Measurements from ENCODE around the gene HLCS.

HLCS gene

DNA sequence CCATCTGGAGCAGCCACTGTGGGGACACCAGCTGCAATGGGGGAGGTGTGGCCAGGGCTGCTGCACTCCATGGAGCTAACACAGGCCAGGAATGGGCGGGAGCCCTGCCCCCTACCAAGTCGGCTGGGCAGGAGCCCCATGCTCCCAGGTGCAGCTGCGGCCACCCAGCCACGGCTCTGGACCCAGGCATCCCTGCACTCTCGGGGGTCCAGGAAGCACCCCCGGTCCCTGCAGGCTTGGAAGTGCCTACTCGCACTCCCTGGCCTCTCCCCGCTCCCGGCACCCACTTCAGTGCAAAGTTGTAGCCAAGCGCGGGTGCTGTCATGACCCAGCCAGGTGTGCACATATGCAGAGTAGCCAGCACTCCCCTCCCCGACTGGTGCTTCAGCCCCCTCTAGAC, 91.8 kb downstream of the HLCS start:
- no peak for DNase-seq

DNA sequence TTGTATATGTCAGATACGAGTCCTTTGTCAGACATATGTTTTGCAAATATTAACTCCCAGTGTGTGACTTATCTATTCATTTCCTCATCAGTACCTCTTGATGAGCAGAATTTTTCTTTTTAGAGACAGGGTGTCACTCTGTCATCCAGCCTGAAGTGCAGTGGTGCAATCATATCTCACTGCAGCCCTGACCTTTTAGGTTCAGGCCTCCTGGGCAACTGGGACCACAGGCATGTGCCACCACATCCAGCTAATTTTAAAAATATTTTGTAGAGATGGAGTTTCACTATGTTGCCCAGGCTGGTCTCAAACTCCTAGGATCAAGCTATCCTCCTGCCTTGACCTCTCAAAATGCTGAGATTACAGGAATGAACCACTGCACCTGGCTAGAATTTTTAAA, 93.0 kb downstream of the HLCS start:
- DNase-seq: no peak

DNA sequence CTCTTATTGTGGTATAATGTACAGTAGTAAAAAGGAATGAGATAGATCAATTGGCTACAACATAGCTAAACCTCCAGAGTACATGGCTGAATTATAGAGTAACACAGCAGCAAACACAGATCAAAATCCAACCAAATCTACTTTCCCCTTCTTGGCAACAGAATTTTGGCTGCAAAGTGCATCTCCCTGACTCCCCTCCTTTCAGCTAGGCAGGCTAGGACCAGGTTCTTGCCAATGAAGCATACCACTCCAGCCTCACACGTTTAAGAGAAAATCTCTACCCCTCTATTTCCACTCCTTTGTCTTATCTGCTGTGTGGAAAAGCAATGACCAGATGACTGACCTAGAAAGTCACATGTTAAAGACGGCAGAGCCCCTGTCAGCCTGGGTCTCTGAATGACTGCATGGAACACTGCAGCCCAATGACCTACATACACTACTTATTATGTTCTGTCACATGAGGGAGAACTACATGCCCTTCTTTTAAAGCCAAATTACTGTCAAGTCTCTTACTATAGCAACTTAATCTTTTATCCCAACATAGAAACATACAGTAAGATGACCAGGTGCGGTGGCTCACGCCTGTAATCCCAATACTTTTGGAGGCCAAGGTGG, 99.1 kb downstream of the HLCS start:
- no peak for DNase-seq

DNA sequence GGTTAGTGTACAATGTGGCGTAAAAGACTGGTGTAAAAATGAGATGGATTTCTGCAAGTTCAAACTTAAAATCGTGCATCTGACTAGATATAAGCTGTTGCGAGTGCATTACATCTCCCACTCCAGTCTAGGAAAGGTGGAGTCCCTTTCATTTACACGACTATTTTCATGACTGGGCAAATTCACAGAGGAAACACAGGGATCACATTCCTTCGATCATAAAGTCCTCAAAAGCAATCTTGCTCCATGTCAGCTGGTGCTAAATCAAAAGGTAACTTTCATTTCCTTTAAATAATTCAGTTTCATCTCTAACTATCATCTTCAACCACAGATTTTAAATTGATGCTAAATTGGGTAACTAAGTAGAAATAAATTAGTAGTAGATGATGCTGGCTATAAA, 100.0 kb downstream of the HLCS start:
- DNase-seq: no peak

DNA sequence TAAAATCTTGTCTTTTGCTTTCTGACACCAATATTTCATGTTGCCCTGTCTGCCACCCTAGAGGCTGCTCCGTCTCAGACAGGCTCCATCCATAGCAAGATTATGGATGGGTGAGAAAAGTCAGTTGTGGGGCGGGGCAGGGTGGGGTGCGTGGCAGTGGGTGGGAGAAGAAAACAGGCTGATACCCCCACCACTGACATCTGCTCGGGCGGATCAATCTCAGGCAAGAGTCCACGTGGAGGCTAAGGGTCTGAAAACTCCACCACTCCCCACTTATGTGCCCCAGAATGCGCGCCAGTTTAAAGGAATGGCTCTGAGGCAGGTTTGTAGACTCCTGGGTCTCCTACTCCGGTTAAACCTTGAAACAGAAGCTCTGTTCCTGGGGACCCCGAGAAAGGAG, 101.5 kb downstream of the HLCS start:
- DNase-seq: peak; percentile 3

DNA sequence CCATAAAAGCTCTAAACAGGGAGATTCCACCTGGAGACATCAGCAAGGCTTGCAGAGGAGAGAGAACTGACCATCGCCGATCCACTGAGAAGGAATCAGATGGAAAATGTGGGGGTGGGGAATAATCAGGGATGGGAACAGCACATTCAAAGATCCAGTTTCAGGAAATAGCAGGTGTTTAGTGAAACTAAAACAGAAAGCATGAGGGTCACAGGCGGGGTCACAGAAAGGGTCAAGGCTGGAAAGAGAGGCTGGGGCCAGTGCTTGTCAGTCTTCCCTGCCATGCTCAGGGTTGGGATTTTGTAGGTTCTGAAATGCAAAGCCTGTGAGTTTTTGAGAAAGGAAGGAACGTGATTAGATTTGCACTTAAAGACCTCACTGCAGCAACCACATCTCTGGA, 103.2 kb downstream of the HLCS start:
- DNase-seq: no peak

DNA sequence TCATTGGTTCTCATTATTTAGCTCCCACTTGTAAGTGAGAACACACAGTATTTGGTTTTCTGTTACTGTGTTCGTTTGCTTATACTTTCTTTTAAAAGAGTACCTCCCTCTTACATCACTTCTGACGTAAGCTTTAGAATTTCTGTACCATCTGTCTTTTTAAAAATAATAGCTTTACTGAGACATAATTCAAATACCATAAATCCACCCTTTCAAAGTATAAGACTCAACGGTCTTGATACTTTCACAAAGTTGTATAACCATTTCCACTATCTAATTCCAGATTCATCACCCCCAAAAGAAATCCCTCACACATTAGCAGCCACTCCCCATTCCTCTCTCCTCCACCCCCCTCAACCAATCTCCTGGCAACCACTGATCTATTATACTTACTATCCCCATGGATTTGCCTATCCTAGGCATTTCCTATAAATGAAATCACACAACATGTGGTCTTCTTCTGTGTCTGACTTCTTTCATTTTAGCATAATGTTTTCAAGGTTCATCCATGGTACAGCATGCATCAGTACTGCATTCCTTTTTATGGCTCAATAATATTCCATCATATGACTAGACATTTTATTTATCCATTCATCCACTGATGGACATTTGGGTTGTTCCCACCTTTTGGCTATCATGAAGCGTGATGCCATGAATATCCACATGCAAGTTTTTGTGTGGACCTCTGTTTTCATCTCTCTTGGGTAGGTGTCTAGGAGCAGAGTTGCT, 104.7 kb downstream of the HLCS start:
- DNase-seq: no peak

DNA sequence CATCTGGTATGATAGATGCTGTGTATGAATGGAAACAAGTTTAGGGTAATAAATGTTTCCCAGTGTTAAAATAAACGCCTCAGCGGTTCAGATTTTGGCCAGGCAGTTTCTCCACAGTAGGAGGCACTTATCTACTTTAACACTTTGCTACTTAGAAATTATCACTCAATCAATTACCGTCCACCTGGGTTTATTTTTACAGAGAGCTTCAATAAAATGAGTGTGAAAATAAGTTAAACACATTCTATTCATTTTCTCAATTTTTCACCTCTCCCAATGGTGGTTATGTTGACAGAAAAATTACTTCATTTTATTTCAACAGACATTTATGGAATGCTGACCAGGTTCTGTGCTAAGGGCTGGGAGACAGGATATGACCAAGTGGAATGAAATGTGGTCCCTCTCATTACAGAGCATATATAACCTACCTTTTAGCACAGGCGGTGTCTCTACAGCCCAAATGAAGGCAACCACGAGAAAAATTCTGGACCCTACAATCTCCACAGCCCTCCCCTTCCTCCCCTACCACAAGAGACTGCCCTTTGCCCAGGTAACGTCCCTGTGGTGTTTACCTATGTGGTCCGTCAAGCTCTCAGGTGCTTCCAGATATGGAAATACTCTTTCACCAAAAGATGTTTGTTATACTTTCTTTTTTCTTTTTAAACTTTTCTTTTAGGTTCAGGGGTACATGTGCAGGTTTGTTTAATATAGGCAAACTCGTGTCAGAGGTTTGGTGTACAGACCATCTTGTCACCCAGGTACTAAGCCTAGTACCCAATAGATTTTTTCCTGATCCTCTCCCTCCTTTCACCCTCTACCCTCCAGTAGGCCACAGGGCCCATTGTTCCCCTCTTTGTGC, 105.5 kb downstream of the HLCS start:
- peak; percentile 27 for DNase-seq

DNA sequence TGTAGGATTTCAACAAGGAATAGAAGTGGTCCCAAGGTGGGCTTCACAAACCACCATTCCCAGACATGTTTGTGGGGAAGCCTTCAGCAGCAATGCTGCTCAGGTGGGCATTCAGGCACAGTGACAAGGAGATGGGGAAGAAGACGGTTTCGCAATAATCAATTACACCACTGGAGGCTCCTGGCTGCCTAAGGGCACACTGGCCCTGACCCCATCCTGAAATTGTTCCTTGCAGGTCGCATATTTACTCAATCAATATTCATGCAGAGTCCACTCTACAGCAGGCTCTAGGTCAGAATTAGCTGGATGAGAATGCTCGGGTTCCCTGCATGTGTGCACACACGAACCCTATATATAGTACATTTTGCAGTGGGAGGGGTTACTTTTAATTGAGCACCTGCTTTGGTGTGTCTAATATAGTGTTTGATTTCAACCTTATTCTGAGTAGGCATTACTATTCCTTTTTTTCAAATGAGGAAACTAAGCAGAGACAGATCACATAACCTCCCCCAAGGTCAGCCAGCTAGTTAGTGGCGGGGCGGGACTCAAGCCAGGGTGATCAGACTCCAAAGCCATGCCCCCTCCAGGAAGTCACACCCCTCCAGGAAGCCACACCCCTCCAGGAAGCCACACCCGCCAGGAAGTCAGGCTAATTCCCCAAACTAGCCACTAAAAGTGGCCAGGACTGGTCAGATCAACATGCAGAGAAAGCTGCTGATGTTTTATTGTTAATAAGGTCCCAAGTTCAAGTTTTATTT, 106.5 kb downstream of the HLCS start:
- DNase-seq: peak; percentile 92

DNA sequence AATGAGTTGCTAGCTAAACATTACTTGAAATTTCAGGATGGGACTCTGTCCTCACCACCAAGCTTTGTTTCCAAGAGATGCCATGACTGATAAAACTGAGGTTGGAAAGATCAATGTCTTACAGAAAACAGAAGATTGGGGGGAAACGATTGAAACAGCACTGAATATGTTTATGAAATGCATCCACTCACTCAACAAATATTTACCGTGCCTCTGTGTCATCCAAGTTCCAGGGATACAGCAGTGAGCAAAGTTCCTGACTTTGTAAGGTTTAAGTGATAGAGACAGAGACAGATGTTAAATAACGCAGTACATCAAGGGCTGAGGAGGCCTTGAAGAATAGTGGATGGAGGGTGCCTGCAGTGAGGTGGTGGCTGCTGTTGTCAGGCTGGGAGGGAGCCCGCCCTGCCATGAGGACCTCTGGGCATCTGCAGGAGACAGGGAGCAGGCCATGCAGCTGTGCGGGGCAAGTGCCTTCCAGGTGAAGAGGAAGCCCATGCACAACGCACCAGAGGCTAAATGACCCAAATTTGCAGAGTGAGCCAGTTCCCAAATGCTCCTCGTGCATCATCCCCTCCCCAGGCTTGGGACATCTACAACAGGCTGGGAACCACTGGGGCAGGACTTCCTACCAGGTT, 108.0 kb downstream of the HLCS start:
- DNase-seq: no peak

DNA sequence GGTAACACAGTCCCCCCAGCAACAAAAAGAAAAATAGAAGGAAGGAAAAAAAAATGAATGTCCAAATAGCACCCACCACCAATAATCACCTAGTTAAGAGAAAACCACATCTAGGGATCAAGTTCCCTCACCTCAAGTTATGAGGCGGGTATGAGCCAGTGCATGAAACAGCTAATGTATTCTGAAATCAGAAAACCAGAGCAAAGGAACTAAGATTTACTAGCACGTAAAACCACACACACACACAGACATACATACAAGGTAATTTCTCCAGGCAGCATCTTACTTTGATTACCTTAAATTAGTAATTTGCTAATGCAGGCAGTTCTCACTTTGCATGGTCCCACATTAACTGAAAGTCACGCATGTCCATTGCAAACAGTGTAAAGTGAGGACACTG, 109.8 kb downstream of the HLCS start:
- DNase-seq: no peak

DNA sequence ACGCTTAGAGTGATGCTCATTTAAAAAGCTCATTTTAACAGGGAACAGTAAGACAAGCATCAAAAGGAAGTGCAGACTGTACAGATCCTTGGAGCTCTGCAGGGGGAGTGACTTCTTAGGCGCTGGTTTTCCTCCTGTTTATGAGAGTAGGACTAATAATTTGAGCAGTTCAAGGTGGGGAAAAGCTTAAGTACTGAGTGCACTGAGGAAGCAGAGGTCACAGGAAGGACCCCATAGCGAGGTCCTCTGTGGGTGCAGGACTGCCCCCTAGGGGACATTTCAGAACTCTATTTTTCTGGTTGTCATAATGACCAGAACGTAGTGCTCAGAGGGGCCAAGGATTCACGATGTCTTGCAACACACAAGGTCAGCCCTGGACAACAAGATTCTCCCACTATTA, 112.1 kb downstream of the HLCS start:
- DNase-seq: peak; percentile 74

DNA sequence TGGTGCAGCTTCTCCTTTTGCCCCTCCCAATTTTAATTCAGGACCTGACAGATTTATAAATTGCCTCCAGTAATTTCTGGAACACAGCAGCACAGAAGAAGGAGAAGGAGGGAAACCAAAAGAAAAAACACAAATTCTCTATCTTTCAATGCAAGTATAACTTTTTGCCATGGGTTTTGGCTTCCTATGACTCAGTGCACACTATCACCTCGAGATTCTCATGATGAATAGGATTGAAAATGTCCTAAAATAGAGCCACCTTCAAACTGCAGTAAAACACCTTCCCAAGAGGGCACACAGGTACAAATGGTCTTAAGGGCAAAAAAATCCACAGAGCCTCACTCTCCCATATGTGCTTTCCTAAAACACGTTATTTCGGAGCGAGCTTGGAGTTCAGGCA, 113.6 kb downstream of the HLCS start:
- DNase-seq: no peak

DNA sequence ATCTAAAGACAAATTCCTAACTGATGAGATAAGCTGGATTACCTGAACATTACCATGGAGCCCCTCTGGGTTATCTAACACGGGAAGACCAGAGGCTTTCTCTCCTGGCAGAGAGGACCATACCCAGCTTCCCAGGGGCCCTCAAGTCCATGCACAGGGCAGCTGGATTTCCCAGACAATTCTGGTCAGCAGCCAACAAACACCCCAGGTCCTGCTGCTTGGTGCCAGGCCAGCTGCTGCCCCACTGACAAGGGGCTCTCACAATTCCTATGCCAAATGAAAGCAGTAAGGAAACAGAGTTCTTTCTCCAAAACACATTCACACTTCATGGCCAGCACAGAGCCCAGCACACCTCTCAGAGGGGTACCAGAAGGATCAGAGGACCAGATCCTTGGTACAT, 114.2 kb downstream of the HLCS start:
- DNase-seq: no peak

DNA sequence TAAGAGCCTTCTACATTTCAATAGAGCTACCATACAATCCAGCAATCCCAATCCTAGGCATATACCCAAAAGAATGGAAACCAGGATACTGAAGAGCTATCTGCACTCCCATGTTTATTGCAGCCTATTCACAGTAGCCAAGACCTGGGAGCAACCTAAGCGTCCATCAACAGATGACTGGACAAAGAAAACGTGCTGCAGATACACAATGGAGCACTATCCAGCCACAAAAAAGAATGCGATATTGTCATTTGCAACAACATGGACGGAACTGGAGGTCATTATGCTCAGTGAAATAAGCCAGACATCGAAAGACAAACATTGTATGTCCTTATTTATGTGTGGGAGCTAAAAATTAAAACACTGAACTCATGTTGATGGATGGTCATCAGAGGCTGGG, 115.3 kb downstream of the HLCS start:
- DNase-seq: no peak

DNA sequence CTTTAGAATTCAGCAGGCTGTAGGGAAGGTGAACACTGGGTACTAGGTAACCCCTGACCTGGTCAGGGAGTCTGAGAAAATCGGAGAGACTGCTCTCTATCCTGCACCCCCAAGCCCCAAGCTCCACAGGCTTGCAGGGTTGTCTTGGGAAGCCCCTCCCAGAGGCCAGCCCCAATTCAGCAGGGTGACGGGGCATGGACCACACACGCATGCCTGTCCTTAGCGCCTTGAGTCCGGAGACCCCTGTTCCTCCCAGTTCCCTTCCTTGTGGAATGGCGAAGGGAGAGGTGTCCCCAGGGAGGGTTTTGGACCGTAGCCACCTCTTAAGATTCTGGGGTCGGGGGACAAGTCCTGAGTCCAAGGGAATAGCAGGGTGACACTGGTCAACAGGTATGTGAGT, 116.1 kb downstream of the HLCS start:
- DNase-seq: no peak

DNA sequence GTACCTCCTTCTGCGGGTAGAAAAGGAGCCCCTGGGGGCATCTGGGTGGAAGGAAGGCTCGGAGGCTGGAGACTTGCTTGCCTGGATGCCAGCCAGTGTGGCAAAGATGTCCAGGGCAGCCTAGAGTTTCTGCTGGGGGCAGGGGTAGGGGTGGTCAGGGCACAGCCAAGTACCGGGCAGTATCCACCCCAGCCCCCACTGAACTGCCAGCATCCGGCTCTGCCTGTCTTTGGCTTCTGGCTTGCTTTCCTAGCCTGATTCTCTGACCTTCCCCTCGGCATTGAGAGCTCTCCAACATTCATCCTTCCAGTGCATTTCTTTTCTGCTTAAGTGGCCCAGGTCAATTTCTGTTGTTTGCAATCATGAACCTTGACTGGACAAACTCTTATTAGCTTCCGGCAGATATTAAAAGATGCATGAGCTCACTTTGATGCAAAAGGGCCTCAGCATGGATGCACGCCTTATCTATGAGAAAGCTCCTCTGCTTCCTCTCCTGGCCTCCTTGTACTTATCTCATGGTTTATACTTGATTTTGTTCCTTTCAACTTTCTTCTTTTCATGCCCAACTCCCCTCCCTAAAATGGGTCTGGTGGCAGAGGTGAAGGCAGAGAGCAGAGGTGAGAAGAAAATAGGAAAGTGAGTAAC, 116.9 kb downstream of the HLCS start:
- DNase-seq: no peak

DNA sequence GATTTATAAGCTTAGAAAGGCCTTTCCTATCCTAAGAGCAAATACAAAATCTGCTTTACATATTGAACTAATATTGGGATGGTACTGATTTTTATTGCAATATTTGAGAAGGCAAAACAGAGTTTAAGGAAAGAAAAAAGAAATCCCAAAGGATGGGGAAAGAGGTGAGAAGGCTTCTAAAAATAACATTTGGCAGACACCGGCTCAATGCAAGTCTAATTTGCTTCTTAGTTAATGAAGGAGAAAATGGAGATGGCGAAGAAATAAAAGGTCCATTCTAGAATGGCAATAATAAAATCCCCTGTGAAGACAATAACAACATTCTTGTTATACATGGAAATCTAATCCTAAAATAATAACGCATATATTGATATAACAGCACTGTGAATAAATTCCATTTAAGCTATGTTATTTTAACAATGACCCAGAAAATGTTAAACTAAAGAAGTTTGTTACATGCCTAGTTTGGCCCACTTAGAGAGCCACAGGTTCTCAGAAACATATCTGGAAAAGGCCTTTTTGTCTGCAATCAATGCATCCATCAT, 117.7 kb downstream of the HLCS start:
- DNase-seq: no peak

DNA sequence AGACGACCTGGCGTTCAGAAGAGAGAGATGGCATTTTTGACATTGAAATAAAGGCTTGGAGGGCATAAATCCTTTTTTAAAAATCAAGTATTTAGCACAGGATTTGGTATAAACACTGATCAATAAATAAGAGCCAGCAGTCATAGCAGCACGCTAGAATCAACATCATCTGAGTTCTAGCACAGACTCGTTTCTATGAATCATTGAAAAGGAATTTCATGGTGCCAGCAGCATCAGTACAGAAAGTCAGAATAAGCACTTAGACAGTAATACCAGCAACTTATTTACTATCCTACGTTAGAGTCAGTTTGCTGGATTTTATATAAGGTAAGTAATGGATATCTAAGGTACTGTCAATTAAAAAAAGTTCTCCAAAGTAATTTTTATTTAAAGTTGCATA, 119.3 kb downstream of the HLCS start:
- DNase-seq: no peak

DNA sequence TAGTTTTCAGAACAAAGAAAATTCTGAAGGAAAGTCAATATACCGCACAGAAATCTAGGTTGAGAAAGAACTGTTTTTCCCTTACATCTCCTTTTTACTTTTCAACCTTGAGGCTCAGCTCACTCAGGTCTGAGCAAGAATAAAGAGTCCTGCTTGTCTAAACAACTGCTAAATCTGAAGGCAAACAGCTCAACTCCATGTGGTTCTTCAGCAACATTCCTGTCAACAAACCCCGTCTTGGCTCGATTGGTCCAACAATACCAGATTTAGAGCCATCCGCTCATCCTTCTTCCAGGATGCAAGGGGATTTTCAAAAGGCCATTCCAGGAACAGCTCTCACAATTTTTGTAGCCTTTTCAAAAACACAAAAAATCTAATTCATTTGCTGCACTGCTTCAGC, 119.8 kb downstream of the HLCS start:
- DNase-seq: no peak

DNA sequence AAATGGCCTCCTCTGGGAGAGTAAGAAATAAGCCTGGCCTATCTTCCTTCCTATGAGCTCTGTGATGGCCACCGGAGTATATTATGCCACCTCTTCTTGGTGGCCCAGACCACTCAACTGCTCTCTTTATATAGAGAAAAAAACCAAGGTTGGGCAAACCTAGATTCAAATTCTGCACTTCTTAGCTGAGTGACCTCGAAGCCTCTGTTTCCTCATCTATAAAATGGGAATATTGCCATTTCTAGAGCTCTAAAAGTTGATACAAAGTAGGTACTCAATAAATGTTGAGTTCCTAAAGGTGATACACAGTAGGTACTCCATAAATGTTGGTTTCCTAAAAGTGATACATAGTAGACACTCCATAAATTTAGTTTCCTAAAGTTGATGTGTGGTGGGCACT, 120.7 kb downstream of the HLCS start:
- DNase-seq: no peak

DNA sequence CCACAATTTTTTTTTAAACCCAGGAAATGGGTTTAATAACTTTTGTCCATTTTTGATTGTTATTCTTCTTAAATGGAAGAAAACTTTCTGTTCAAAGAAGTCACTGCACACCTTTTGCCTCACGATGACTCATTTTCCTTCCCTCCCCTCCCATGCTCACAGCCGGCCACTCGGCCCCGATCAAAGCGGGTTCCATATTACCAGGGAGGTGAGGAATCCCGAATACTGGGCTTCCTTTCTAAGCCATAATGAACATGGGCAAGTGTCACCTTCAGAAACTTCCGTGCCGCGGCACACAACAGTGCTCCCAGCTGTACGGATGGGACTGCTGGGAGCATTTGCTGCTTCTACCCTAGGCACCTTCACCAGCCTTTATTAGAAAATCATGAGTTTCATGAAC, 121.4 kb downstream of the HLCS start:
- DNase-seq: no peak

All from hematopoietic multipotent progenitor cell treated with erythropoietin and hydrocortisone succinate and interleukin-3 and kit ligand, for 4 days (in vitro differentiated cells).